ENCODE results near the gene CXorf51A.
"Not testable (repeated sequence)": the region's sequence is repeated elsewhere in the genome, so short reads cannot be mapped to it uniquely, and the experiment has no call there.

CXorf51A gene

DNA sequence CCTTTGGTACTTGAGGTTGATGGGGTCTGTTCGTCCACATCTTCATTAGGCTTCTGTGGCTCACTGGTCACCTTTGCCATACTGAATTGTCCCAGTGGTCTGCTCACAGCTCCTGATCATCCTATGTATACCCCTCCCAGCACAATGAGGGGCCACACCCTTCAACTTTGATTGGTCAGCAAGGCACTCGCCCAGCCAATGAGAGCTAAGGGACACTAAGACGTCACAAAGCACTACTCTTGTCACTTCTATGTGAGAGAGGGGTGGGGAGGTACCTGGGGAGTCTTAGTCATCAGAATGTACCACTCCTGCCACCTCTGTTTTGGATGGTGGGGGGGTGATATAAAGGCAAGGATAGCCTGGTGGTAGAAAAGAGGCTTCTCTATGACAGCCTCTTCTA is at the start of gene CXorf51A:
Gene CXorf51A, minus strand, starts transcription at position 101 of the 400 bp plus-strand sequence. Its CDS starts 21 bp downstream, at position 80.
- DNase-seq: not testable (repeated sequence)

DNA sequence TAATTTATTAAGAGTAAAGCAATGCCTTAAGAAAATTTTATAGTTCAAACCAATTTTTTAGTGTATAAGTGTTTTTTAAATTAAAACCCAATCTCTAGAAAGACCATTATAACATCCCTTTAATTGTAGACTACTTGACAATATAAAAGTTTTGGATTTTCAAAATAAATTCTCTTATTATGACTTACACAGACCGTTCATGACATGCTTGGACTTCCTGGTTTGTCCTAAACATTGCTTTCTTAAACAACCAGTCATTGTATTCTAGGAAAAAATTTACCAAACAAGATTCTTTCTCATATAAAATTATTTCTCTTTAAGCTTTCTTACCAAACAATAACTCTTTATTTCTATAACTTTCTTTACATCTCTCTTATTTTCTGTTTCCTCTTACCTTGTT is 49.0 kb upstream of the CXorf51A start:
- no peak for DNase-seq

DNA sequence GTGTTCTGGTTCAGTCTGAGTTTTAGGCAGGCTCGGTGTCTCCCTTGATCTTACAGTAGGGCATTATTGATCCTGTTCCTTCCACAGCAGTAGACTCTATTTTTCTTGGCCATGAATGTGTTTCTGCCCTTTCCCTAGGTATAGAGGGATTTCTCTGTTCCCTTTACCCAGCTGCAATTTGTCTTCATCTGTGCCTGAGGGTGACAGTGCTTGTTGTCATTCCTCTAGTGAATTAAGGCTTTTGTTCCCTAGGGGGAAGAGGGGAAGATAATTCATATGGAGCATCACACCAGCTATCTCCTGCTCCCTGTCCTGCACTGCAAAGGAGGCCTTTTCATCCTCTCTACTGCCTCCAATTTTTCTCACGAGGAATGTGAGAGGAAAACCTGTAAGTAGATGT is 39.7 kb upstream of the CXorf51A start:
- DNase-seq: no peak

DNA sequence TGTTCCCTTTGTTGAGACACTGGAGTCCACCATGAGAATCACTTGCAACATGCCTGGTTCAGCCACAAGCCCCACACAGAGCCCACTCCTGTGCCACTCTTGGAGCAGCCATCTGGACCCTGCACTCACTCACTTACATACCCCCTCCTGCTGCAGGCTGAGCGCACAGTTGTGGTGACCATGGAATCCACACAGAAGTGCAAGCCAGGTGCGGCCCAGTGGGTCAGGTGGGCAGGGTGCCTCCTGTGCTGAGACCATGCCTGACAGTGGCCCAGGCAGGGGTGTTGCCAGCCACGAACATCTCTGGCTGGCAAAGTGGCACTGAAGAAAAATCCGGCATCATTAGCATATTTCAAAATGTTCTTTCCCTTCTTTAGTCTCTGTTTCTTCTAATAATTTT is 17.4 kb upstream of the CXorf51A start:
- no peak for DNase-seq

DNA sequence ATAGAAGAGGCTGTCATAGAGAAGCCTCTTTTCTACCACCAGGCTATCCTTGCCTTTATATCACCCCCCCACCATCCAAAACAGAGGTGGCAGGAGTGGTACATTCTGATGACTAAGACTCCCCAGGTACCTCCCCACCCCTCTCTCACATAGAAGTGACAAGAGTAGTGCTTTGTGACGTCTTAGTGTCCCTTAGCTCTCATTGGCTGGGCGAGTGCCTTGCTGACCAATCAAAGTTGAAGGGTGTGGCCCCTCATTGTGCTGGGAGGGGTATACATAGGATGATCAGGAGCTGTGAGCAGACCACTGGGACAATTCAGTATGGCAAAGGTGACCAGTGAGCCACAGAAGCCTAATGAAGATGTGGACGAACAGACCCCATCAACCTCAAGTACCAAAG is 5.1 kb downstream of the CXorf51A start, which contains the start of gene CXorf51B:
Gene CXorf51B, plus strand, starts transcription at position 301 of the 400 bp plus-strand sequence. Its CDS starts 21 bp downstream, at position 322.
- DNase-seq: not testable (repeated sequence)

Data from stimulated activated CD8-positive, alpha-beta memory T cell treated with anti-CD3 and anti-CD28 coated beads, Interleukin-4, amount 100 ng/mL, for 48 hours (primary cell).